Neural progenitor cell (in vitro differentiated cells): Measurements from ENCODE around the gene AZIN2. TPM values are rescaled to one million over a fixed set of nuclear protein-coding genes. Genes with fewer than 3 reads are reported as not detected.

Source experiments
- DNase-seq: peaks from one replicate; pipeline ENCODE4 v3.0.0-alpha.2; 2016; ENCODE audit warnings: low spot score
- H2AFZ ChIP-seq: fragments of 200-600 bp; sonication (generic); replicated peaks from 2 replicates; pipeline ENCODE4 v1.6.1; 2016; ENCODE audit warnings: antibody characterized with exemption
- H3F3A ChIP-seq: fragments of 200-600 bp; sonication (generic); 2 replicates; pipeline ENCODE4 v1.6.1; 2016; ENCODE audit warnings: antibody characterized with exemption, low read depth
- H3K27ac ChIP-seq: fragments of 200-600 bp; sonication (generic); 2 replicates; pipeline ENCODE4 v1.5.1; 2016; ENCODE audit warnings: mild to moderate bottlenecking
- H3K27me3 ChIP-seq: fragments of 200-600 bp; sonication (generic); 2 replicates; pipeline ENCODE4 v1.6.1; 2016; ENCODE audit warnings: mild to moderate bottlenecking, moderate library complexity
- H3K36me3 ChIP-seq: fragments of 200-600 bp; sonication (generic); 2 replicates; pipeline ENCODE4 v1.5.1; 2016
- H3K4me1 ChIP-seq: fragments of 200-600 bp; sonication (generic); 2 replicates; pipeline ENCODE4 v1.6.1; 2016; ENCODE audit warnings: mixed run types
- H3K4me2 ChIP-seq: fragments of 200-600 bp; sonication (generic); 2 replicates; pipeline ENCODE4 v1.6.1; 2016
- H3K4me3 ChIP-seq: fragments of 200-600 bp; sonication (generic); 2 replicates; pipeline ENCODE4 v1.5.1; 2016
- H3K79me2 ChIP-seq: fragments of 200-600 bp; sonication (generic); 2 replicates; pipeline ENCODE4 v1.6.1; 2016; ENCODE audit warnings: low read depth
- H3K9ac ChIP-seq: fragments of 200-600 bp; sonication (generic); 2 replicates; pipeline ENCODE4 v1.6.1; 2016
- H3K9me3 ChIP-seq: fragments of 200-600 bp; sonication (generic); 2 replicates; pipeline ENCODE4 v1.5.1; 2016; ENCODE audit warnings: low read depth
- H4K20me1 ChIP-seq: fragments of 200-600 bp; sonication (generic); 2 replicates; pipeline ENCODE4 v1.6.1; 2016; ENCODE audit warnings: low read depth
- H3K27ac Mint-ChIP-seq: 3 replicates; pipeline ENCODE4 v1.8.0; 2021; ENCODE audit warnings: mixed read lengths
- H3K27me3 Mint-ChIP-seq: 2 replicates; pipeline ENCODE4 v1.8.0; 2022; ENCODE audit warnings: low read depth, mild to moderate bottlenecking, inconsistent platforms, moderate library complexity, mixed read lengths; ENCODE audit not compliant: insufficient read depth
- H3K36me3 Mint-ChIP-seq: 3 replicates; pipeline ENCODE4 v1.8.0; 2021; ENCODE audit warnings: mixed read lengths
- H3K4me1 Mint-ChIP-seq: 3 replicates; pipeline ENCODE4 v1.8.0; 2021; ENCODE audit warnings: mixed read lengths
- H3K4me3 Mint-ChIP-seq: 3 replicates; pipeline ENCODE4 v1.8.0; 2021; ENCODE audit warnings: mild to moderate bottlenecking, moderate library complexity, mixed read lengths
- H3K9me3 Mint-ChIP-seq: 3 replicates; pipeline ENCODE4 v1.8.0; 2020; ENCODE audit warnings: mixed read lengths
- CTCF ChIP-seq: fragments of 200-600 bp; sonication (generic); IDR thresholded peaks from 2 replicates; pipeline ENCODE4 v1.5.1; 2017; ENCODE audit warnings: antibody characterized with exemption, mild to moderate bottlenecking
- EZH2 ChIP-seq: fragments of 200-600 bp; sonication (generic); IDR thresholded peaks from 2 replicates; pipeline ENCODE4 v1.6.1; 2017; ENCODE audit warnings: antibody characterized with exemption, mild to moderate bottlenecking, moderate library complexity
- EZH2phosphoT487 ChIP-seq: fragments of 200-600 bp; sonication (generic); IDR thresholded peaks from 2 replicates; pipeline ENCODE4 v1.6.1; 2017; ENCODE audit warnings: antibody characterized with exemption
- total RNA-seq: library from RNA; depleted of rRNA; stranded (reverse); fragments of >200 nt; gene quantifications from 2 replicates; pipeline ENCODE4 v1.2.3, GENCODE V29; 2015; ENCODE audit warnings: low replicate concordance

AZIN2 gene
- total RNA-seq, 1 donor from 2014 or later, result 1.3 TPM

- H3K9me3 Mint-ChIP-seq, result no peaks in the 10 kb centered on the region
- Histone ChIP-seq H2AFZ (no peak overlapping the region), H3K79me2 (no peaks in the 10 kb centered on the region), H3K27me3 (no peaks in the 10 kb centered on the region), H3K27ac (no peak overlapping the region), H4K20me1 (no peaks in the 10 kb centered on the region), H3K36me3 (no peaks in the 10 kb centered on the region), H3K4me2 (no peak overlapping the region), H3F3A (no peaks in the 10 kb centered on the region), H3K9ac (no peak overlapping the region), H3K9me3 (no peaks in the 10 kb centered on the region), H3K4me1 (no peaks in the 10 kb centered on the region), H3K4me3 (no peak overlapping the region)
- no peak overlapping the region for H3K4me3 Mint-ChIP-seq
- TF ChIP-seq CTCF (no peak), EZH2phosphoT487 (no peak), EZH2 (no peak)
- no peak for DNase-seq
- peaks cover 9% of the 10 kb centered on the region for H3K36me3 Mint-ChIP-seq
- H3K27ac Mint-ChIP-seq, result no peak overlapping the region
- H3K27me3 Mint-ChIP-seq, result peaks cover 8% of the 10 kb centered on the region
- H3K4me1 Mint-ChIP-seq, result peaks cover 6% of the 10 kb centered on the region
Observed at GRCh38 chr1:33097137-33097611, 16.2 kb downstream of the AZIN2 start.

DNA sequence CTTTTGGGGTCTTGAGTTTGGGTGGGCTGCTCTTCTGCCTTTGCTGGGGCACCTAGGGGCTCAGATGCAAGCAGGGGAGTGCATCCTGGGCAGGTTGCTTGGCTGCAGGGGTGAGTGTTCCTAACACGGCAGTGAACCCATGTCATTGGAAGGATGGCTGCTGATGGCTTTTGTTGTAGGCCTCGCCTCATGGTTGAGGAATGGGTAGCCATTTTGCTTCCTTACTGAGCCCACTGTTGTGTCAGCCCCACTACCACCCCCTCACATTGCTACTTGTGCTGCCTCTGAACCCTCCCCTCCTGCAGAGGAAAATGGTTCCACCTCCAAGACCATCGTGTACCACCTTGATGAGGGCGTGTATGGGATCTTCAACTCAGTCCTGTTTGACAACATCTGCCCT, 16.8 kb downstream of the AZIN2 start:
- no peaks in the 10 kb centered on the region for H3K9me3 Mint-ChIP-seq
- H3K27ac Mint-ChIP-seq, result no peak overlapping the region

DNA sequence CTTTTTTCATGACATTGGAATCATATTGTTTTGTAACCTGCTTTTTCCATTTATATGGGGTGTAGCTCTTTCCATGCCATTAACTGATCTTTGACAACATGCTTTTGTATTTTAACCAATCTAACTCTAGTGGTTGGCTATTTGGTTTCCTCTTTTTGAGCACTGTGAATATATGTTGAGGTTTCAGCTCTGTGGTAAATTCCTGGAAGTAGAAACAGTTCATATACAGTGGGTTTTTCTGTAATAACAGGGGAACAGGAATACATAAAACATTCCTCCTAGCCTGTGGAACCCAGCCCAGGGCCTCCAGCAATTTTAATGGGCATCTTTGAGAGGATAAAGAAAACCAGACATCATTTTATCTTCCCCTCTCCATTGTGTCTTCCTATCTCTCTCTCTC, 17.4 kb downstream of the AZIN2 start:
- no peak overlapping the region for H3K4me3 ChIP-seq
- H3F3A ChIP-seq, result no peaks in the 10 kb centered on the region
- Mint-ChIP-seq H3K27me3 (peaks cover 10% of the 10 kb centered on the region), H3K9me3 (no peaks in the 10 kb centered on the region), H3K36me3 (peaks cover 9% of the 10 kb centered on the region), H3K4me3 (no peak overlapping the region), H3K4me1 (no peaks in the 10 kb centered on the region), H3K27ac (no peak overlapping the region)
- H3K36me3 ChIP-seq, result no peaks in the 10 kb centered on the region
- H4K20me1 ChIP-seq, result no peaks in the 10 kb centered on the region
- H3K9me3 ChIP-seq, result no peaks in the 10 kb centered on the region
- H2AFZ ChIP-seq, result no peak overlapping the region
- H3K9ac ChIP-seq, result no peak overlapping the region
- no peak overlapping the region for H3K4me2 ChIP-seq
- H3K79me2 ChIP-seq, result no peaks in the 10 kb centered on the region
- H3K4me1 ChIP-seq, result no peaks in the 10 kb centered on the region
- no peak overlapping the region for H3K27ac ChIP-seq
- no peaks in the 10 kb centered on the region for H3K27me3 ChIP-seq
- no peak for TF ChIP-seq CTCF
- no peak for TF ChIP-seq EZH2
- no peak for TF ChIP-seq EZH2phosphoT487
- DNase-seq, result no peak

More for the DNA sequence above, 16.8 kb downstream of the AZIN2 start:
- DNase-seq, result no peak
- Histone ChIP-seq H3K4me1 (no peaks in the 10 kb centered on the region), H3K4me2 (no peak overlapping the region), H3K36me3 (no peaks in the 10 kb centered on the region), H3K27ac (no peak overlapping the region), H3K4me3 (no peak overlapping the region), H3F3A (no peaks in the 10 kb centered on the region), H3K79me2 (no peaks in the 10 kb centered on the region), H3K27me3 (no peaks in the 10 kb centered on the region), H3K9me3 (no peaks in the 10 kb centered on the region), H2AFZ (no peak overlapping the region), H4K20me1 (no peaks in the 10 kb centered on the region), H3K9ac (no peak overlapping the region)
- Mint-ChIP-seq H3K36me3 (peaks cover 9% of the 10 kb centered on the region), H3K4me1 (peaks cover 2% of the 10 kb centered on the region), H3K27me3 (peaks cover 10% of the 10 kb centered on the region), H3K4me3 (no peak overlapping the region)
- TF ChIP-seq CTCF, result no peak
- TF ChIP-seq EZH2phosphoT487, result no peak
- no peak for TF ChIP-seq EZH2
